ENCODE data around the gene DDX24.

The DDX24 gene, protein sequence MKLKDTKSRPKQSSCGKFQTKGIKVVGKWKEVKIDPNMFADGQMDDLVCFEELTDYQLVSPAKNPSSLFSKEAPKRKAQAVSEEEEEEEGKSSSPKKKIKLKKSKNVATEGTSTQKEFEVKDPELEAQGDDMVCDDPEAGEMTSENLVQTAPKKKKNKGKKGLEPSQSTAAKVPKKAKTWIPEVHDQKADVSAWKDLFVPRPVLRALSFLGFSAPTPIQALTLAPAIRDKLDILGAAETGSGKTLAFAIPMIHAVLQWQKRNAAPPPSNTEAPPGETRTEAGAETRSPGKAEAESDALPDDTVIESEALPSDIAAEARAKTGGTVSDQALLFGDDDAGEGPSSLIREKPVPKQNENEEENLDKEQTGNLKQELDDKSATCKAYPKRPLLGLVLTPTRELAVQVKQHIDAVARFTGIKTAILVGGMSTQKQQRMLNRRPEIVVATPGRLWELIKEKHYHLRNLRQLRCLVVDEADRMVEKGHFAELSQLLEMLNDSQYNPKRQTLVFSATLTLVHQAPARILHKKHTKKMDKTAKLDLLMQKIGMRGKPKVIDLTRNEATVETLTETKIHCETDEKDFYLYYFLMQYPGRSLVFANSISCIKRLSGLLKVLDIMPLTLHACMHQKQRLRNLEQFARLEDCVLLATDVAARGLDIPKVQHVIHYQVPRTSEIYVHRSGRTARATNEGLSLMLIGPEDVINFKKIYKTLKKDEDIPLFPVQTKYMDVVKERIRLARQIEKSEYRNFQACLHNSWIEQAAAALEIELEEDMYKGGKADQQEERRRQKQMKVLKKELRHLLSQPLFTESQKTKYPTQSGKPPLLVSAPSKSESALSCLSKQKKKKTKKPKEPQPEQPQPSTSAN

DNA sequence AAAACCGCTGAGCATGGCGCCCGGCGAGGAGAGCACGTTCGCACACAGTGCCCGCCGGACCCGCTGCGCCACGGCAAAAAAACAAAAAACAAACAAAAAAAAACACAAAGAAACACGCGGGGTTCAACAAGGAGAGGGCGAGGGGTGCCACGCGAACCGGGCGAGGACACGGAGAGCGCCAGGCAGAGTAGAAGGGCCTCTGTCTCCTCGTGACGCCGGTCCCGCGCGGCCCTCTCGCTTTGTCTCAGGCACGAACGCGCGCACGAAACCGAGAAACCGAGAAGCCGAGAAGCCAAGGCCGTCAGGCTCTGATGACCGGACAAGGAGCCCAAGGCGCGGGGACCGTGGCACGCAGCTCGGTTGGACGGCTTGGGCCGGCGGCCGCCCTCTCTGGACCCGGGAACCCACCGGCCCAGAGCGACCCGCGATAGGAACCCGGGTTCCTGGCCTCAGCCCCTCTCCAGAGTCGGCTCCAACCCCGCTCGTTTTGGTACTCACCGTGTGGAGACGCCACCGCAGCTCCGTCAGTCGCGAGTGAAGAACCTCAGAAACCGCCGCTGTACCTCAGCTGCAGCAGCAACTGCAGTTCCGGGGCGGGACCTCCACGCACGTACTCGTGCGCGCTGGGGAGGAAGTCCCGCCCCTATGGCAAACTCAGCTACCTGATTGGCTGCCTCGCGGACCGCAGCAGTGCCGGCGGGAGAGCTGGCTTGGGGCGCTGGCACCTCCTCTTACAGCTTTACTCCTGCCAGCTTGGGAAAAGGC is at the start of gene DDX24, which contains the start of gene IFI27L1:
Gene DDX24, minus strand, starts transcription at position 582 of the 765 bp plus-strand sequence. CDS start 1,460 bp downstream, outside the sequence.
Gene IFI27L1, plus strand, starts transcription at position 690 of the 765 bp plus-strand sequence. CDS start 15,628 bp downstream, outside the sequence.
- DNase-seq = peak; percentile 91 to 96 (median 94)

DNA sequence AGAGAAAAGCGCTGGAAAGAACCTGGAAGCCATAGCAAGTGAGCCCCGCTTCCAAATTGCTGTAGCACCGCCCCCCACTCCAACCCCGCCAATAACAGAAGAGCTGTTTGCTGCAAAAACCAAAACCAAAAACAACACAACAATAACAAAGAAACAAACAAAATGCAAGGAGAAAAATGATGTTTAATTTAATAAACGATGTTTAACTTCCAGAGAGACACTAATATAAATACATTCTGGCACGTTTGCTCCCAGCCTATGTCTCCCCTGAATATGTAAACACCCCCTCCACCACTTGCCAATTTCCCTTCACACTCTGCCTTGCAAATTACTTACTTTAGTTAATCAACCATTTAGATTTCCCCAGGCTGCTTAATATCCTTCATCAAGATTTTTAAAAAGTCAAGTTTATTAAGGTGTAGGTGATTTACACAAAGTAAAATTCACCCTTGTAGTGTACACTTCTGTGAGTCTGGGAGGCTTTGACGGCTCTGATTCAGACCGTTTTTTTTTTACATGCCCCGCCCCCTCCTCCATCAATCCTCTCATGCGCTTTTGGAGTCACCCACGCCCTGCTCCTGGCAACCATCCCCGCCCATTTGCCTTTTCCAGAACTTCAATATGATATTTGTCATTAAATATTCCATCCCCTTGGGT is 48.9 kb upstream of the DDX24 start:
- DNase-seq = peak in 4 of 6 experiments; percentile 10 to 35 (median 21)

DNA sequence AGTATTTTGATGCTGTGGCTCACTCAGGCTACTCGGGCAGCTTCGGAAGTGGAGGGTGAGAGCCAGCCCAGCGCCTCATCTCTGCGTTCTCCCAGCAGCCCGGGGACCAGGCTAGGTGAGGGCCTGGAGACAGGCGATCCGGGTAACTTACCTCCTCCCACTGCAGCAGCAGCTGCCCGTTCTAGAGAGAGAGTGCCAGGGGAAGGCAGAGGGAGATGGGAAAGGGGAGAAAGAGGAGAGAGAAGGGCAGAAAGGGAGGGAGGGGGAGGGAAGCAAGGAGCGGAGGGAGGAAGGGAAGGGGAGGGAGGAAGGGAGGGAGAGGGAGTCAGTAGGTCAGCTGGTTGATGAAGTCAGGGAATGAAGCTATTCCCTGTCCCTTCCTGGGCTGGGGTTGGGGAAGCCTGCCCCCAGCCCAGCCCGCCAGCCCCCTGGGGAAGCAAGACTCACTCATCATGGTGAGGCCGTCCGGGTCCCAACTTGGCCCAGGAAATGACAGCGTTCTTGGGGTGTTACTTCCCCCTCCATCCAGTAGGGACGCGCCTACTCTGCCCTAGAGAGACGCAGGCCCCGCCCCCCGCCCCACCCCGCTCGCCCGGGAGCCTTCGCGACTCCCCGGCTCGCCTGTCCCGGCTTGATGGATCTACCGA is 48.2 kb upstream of the DDX24 start, which contains the start of gene IFI27L2:
Gene IFI27L2, minus strand, starts transcription at position 494 of the 647 bp plus-strand sequence. Its CDS starts 40 bp downstream, at position 454.
- DNase-seq = peak; percentile 27 to 68 (median 43)

DNA sequence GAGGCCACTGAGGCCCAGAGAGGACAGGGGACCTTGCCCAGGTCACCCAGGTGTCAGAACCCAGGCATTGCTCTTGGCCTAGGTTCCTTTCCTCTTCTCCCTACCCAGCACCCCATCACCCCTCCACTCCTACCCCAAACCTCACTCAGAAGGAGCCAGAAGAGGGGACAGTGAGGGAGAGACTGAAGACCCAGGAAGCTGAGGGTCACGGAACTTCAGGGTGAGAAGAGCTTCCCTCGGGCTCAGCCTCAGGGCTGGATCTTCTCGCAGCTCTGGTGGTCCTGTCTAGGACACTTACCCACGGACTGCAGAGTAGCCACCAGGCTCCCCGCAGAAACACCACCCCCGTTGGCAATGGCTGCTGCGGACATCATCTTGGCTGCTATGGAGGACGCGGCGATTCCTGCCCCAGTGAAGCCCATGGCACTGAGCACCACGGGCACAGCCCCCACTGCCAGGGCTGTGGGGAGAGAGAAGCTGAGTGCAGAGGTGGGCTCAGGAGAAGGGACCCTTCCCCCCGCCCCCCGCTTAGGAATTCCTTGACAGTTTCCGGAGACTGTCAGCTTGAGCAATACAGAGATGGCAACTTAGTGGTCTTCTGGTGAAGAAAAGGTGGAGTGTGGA is 47.3 kb upstream of the DDX24 start:
- no peak for DNase-seq

DNA sequence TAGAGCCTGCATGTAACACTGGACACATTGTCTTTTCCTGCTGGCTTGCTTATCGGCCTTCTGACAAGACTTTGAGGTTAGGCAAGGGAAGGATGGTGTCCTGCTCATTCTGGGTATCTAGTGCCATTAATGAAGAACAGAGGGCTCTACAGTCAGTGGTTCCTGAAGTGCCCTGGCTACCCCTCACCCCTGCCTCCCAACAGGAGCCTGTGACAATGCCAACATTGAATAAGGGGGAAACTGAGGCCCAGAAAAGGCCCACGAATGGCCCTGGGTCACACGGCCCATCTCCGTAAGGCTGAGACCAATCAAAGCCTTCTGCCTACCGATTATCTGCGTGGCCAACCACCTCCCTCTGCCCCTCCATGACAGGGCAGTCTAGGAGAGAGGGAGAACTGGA is 46.3 kb upstream of the DDX24 start:
- DNase-seq = no peak

DNA sequence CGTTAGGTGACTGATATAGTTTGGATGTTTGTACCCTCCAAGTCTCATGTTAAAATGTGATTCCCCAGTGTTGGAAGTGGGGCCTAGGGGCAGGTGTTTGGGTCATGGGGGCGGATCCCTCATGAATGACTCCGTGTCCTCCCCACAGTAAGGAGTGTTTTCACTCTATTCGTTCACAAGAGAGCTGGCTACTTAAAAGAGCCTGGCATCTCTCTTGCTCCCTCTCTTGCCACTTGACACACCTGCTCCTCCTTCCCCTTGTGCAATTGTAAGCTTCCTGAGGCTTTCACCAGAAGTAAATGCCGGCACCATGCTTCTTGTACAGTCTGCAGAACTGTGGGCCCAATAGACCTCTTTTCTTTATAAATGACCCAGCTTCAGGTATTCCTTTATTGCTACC is 45.8 kb upstream of the DDX24 start:
- no peak for DNase-seq

DNA sequence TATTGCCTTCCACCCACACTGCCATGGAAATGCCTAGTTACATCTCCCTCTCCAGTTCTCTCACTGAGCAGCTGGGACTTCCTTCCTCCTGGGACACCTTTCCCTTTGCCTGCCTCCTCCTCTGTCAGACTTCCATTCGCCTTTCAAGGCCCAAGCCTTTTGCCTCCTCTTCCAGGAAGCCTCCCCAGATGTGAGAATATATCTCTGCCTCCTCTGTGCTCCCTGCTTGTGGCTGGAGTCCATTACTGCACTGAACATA is 45.3 kb upstream of the DDX24 start:
- DNase-seq = no peak

DNA sequence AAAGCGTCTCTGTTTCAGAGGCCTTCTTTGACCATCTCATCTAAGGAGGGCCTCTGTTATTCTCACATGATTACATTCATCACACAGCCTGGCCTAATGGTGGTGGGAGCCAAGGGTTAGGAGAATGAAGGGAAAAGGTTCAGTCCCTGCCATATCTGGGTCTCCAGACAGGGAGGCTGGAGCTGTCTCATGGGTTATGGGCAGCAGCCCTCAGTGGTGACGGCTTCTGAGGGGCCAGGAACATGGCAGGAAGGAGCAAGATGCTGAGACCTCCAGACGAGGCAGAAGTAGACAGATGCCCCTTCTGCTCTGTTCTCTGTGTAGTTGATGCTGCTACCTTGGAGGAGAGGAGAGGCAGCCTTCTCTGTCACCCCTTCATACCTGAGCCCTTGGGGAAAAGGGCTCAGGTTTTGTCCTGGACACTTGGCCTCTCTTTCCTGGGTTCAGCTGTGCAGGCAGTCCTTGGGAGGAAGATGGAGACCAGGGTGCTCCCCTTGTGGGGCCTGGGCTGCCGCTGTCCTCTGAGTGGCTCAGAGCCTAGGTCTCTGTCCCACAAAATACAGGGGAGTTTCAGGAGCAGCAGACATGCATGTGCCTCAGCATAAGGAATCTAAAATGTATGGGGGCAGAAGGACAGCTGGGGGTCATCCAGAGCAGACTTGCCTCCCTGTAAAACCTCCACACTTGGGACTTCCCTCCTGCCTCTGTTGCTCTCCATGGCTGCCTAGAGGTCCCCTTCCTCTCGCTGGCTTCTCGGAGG is 44.8 kb upstream of the DDX24 start:
- DNase-seq = no peak

DNA sequence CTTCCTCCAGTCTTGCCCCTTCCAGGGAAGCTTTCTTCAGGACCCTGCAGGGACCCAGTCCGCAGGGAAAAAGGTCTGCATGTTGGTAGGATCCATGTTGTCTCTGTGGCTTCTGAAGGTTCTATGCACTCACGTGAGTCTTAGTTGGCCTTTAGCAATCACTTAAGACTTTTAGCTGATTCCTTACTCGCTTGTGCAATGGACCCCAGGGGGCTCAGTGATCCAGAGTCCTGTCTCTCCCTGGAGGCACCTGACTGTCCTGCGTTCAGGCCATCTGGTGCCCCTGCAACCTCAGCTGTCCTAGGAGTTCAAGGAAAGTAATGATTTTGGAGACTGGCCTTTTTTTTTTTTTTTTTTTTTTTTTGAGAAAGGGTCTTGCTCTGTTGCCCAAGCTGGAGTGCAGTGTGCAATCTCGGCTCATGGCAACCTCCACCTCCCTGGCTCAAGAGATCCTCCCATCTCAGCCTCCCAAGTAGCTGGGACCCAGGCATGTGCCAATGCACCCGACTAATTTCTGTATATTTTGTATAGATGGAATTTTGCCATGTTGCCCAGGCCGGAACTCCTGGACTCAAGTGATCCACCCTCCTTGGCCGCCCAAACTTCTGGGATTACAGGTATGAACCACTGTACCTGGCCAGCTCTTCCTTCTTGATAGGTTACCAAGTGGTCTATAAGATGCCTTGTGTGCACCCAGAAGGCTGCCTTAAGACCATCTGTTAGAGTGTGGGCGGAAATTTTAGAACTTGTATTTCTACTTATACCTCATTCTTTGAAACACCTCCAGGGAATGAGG is 43.8 kb upstream of the DDX24 start:
- no peak for DNase-seq

DNA sequence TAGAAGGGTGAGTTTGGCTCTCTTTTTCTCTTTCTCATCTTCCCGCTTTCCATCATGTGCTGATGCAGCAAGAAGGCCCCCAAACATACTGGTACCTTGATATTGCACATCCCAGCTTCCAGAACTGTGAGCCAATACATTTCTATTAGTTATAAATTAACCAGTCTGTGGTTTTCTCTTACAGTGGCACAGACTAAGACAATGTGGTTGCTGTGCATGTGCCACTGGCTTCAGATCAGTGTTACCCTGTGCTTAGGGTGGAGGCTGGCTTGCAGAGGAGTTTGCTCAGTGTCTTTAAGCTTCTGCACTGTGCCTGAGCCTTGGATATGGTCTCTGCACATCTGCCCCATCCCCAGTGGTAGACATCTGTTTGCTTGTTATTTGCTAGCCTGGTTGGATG is 42.9 kb upstream of the DDX24 start:
- DNase-seq = no peak

DNA sequence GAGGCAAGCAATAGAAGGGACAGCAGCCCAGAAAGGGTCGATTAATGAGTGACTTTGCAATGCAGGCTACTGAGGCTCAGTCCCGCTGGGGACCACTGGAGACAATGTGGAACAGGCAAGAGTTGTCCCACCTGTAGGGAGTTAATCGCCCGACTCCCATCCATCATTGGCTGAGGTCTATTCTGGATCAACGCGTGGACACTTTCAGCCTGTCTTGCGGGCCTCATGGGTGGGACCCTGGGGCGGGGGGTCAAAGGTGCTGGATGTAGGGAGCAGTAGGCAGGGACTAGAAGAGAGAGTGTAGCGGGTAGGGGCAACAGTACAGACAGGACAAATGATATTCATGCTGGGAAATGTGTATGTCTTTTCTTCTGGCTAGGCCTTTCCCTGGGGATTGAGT is 42.3 kb upstream of the DDX24 start:
- DNase-seq = no peak

DNA sequence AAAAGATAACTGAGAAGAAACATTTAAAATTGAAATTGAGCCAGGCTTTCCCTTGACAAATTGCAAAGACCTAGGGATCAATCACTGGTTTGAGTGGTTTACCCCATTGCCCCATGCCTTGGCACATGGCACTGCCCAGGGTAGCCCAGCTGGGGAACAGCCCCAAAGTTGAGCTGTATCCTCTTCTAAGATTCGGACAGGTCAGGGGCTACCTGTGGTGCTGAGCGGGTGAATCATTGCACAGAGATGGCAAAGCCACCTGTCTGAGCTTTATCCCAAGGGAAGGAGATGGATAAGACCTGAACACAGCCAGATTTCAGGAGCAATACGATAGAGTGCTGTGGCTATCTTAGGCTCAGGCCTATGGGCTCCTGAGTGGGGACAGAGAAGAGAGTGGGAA is 41.4 kb upstream of the DDX24 start:
- DNase-seq = no peak

DNA sequence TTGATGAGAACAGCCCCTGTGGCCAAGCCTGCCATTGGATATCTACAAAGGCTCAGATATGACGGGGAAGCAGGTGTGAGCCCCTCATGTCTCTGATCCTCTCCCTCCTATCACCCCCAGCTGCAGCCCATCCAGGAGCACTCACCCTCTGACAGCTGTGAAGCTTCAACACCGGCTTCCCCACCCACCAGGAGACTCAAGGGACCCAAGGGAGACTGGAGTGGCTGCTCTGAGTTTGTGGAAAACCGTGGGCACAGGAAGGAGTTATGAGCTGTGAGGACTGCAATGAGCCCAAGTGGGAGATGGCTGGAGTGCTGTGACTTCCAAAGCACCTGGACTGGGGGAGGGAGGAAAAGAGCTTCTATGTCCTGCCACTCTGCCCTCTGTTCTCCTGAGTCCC is 40.5 kb upstream of the DDX24 start:
- no peak for DNase-seq

DNA sequence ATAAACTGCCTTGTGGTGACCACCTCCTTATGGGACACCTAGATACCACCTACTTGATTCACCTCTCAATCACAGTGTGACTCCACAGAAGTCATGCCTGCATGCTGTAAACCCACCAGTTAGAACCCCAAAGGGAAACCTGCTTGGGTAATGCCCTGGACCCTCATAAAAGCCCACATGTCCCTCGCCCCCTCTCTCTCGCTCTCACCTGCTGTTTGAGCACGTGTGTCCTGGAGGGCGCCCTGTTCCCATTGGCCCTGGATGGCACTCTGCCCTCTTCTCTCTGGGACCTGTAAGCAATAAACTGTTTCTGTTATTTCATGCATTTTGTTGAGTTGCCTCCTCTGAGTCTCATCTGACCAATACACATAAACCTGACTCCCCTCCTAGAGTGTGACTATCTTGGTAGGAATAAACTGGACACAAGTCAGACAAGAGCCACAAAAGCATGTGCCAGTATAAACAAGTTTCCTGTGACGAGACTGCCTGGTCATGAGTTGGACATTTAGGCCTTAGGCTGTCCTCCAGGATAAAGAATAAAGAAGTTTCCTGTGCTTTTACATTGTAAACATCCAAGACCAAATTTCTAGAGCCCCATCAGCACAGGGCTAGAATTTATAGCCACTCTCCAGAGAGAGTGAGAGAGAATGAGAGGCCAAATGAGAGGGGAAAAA is 39.8 kb upstream of the DDX24 start:
- no peak for DNase-seq

DNA sequence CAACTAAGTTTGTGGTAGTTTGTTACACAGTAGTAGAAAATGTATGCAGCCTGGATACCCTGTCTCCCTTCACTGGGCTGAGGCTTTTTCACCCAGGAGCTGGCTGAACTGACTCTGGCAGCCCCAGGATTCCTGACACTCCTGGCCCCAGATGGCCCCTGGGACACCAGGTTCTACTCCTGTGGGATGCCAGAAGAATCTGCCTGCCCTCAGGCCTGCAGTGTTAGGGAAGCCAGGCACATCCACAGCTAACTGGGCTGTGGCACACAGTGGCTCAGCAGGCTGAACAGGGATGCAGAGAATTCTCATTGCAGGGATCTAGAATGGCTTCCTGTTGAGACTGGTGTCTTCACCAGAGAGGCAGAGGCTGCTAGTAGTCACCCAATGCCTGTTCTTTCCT is 38.1 kb upstream of the DDX24 start:
- DNase-seq = no peak

DNA sequence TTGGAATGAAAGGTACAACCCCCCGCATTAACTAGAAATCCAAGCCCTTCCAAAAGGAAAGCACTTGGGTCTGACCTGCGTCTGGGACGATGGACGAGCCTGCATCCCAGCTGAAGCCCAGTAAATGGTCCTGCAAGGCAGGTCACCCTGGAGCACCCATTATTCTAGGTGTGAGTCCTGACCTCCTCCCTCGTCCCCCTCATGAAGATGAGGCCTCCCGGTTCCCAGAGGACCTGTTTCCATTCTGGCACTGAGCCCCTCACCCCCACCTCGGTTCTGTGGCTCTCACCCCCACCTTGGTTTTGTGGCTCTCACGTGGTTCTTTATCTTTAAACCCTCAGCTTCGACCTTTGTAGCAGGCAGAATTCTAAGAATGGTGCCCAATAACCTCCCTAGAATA is 36.9 kb upstream of the DDX24 start:
- DNase-seq = no peak

DNA sequence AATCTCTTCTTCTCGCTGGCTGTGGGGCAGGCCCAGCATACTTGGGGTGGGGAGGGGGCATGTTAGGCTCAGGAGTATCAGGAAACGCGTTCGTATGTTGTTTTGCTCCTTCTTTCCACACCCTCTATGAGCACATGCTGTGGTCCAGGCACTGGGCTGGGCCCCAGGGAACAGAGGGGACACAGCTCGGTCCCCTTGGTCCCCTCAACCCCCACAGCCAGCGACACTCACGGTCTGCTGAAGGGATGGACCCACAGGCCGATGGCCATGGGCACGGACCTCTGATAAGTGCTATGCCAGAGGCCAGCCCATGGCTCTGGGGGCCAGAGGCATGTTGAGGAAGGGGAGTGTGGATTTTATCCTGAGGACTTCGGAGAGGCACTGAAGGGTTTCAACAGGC is 35.7 kb upstream of the DDX24 start:
- no peak for DNase-seq

DNA sequence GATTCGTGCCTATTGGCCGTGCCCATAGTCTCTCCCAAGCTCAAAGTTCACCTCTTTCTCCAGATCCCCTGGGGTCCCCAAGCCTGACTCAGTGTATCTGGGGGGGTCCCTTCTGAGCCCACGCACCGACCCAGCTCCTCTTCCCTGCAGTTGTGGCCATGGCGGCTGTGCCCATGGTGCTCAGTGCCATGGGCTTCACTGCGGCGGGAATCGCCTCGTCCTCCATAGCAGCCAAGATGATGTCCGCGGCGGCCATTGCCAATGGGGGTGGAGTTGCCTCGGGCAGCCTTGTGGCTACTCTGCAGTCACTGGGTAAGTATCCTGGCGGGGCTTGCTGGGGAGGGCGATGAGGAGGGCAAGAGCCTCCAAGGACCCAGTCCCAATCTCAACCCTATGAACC is 34.6 kb upstream of the DDX24 start:
- DNase-seq = no peak

DNA sequence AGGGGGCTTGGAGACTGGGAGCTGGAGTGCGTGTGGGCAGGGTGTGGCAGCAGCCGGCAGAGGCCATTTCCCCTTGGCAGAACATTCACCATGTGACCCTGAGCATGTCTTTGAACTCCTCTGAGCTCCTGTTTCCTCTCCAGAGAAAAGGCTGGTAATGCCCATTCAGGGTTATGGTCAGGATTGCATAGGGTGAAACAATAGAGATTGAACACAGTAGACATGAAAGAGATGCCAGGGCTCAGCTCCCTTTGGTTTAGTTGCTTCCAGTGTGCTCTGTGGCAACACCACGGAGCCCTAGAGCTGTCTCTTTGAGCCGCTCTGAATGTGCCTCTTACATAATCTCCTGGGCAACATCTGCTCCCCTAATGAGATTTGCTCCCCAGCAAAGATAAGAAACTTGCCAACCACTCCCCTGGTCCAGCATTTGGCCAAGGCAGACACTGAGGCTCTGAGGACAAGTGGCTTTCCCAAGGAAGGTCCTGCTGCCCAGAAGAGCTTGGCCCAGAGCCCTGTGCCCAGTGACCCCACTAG is 34.1 kb upstream of the DDX24 start:
- DNase-seq = no peak
